ENCODE results near the gene MCF2L2.

DNA sequence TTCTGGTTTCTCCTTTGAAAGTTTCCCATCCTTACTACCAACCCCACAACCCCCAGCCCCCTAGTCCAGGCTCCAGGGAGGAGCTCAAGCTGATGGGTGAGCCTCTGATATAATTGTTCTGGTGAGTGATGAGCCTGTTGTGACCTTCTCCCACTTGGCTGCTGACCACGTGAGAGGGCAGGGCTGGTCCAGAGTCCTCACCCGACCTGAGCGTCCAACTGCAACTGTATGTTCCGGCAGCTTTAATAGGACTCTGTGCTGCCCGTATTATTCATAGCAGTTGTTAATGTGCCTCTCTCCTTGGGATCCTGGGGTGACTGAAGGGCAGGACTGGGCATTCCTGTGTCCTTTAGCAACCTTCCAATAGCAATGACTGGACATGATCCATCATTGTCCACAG, 119.1 kb downstream of the MCF2L2 start:
- TF ChIP-seq, protein P1, sequence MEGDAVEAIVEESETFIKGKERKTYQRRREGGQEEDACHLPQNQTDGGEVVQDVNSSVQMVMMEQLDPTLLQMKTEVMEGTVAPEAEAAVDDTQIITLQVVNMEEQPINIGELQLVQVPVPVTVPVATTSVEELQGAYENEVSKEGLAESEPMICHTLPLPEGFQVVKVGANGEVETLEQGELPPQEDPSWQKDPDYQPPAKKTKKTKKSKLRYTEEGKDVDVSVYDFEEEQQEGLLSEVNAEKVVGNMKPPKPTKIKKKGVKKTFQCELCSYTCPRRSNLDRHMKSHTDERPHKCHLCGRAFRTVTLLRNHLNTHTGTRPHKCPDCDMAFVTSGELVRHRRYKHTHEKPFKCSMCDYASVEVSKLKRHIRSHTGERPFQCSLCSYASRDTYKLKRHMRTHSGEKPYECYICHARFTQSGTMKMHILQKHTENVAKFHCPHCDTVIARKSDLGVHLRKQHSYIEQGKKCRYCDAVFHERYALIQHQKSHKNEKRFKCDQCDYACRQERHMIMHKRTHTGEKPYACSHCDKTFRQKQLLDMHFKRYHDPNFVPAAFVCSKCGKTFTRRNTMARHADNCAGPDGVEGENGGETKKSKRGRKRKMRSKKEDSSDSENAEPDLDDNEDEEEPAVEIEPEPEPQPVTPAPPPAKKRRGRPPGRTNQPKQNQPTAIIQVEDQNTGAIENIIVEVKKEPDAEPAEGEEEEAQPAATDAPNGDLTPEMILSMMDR (IDR thresholded peaks at IDR 0.05; ENCODE audit: poor library complexity, severe bottlenecking), result no peak
- TF ChIP-seq TAF1 (IDR thresholded peaks at IDR 0.05; ENCODE audit: low read depth), result no peak
- TF ChIP-seq, protein P2, sequence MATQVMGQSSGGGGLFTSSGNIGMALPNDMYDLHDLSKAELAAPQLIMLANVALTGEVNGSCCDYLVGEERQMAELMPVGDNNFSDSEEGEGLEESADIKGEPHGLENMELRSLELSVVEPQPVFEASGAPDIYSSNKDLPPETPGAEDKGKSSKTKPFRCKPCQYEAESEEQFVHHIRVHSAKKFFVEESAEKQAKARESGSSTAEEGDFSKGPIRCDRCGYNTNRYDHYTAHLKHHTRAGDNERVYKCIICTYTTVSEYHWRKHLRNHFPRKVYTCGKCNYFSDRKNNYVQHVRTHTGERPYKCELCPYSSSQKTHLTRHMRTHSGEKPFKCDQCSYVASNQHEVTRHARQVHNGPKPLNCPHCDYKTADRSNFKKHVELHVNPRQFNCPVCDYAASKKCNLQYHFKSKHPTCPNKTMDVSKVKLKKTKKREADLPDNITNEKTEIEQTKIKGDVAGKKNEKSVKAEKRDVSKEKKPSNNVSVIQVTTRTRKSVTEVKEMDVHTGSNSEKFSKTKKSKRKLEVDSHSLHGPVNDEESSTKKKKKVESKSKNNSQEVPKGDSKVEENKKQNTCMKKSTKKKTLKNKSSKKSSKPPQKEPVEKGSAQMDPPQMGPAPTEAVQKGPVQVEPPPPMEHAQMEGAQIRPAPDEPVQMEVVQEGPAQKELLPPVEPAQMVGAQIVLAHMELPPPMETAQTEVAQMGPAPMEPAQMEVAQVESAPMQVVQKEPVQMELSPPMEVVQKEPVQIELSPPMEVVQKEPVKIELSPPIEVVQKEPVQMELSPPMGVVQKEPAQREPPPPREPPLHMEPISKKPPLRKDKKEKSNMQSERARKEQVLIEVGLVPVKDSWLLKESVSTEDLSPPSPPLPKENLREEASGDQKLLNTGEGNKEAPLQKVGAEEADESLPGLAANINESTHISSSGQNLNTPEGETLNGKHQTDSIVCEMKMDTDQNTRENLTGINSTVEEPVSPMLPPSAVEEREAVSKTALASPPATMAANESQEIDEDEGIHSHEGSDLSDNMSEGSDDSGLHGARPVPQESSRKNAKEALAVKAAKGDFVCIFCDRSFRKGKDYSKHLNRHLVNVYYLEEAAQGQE (IDR thresholded peaks at IDR 0.05; ENCODE audit: borderline replicate concordance), result no peak
- no peak for TF ChIP-seq EZH2 (IDR thresholded peaks at IDR 0.05; ENCODE audit: borderline replicate concordance, insufficient read depth, low read length, poor library complexity, severe bottlenecking)
- TF ChIP-seq POLR2AphosphoS5 (IDR thresholded peaks at IDR 0.05), result no peak
- TF ChIP-seq SMC3 (conservative IDR thresholded peaks at IDR 0.05; ENCODE audit: poor library complexity), result no peak
- TF ChIP-seq RAD21 (conservative IDR thresholded peaks at IDR 0.05), result no peak
- no peak for TF ChIP-seq EP300 (conservative IDR thresholded peaks at IDR 0.05; ENCODE audit: poor library complexity, severe bottlenecking)
- TF ChIP-seq MXI1 (conservative IDR thresholded peaks at IDR 0.05; ENCODE audit: poor library complexity, severe bottlenecking), result no peak
